ENCODE measurements around the gene GET4. TPM values are rescaled to one million over a fixed set of nuclear protein-coding genes. Genes with fewer than 3 reads are reported as not detected.
A peak's percentile ranks its signal among the peaks of the same experiment; 100 is the strongest.

GET4 gene
- polyA plus RNA-seq, 1 of the 3 experiments (the other 2 are of a cell fraction), result 63.1 TPM

- peaks cover 22% of the 10 kb centered on the region for H4K20me1 ChIP-seq (ENCODE audit: insufficient read depth)
- POLR2A ChIA-PET, result no interaction called here
These were observed 42.6 kb upstream of the GET4 start for GRCh38 chr7:833601-834258.

More at GRCh38 chr7:833601-834258, 42.6 kb upstream of the GET4 start:
- no peak overlapping the region for H3K4me3 ChIP-seq (ENCODE audit: low read depth in 2 of 2, low read length in 1 of 2)
- H3K9me3 ChIP-seq, result no peaks in the 10 kb centered on the region
- H3F3A ChIP-seq (replicated peaks; ENCODE audit: insufficient read depth), result peaks cover 37% of the 10 kb centered on the region
- H2AFZ ChIP-seq (ENCODE audit: low read depth), result no peak overlapping the region
- TF ChIP-seq RFX5 (IDR thresholded peaks at IDR 0.05; ENCODE audit: low read length) (no peak), JUND (IDR thresholded peaks at IDR 0.05) (no peak), TCF12 (IDR thresholded peaks at IDR 0.05) (no peak), PBX3 (IDR thresholded peaks at IDR 0.05) (no peak), CTCF (IDR thresholded peaks at IDR 0.05) (no peak), RAD21 (IDR thresholded peaks at IDR 0.05; ENCODE audit: low read length) (no peak), IRF3 (IDR thresholded peaks at IDR 0.05; ENCODE audit: low read depth, low read length) (no peak), USF1 (IDR thresholded peaks at IDR 0.05; ENCODE audit: borderline replicate concordance, low read depth) (no peak), GABPA (IDR thresholded peaks at IDR 0.05; ENCODE audit: low read depth) (no peak)
- H3K4me1 ChIP-seq (ENCODE audit: control insufficient read depth in 1 of 2, insufficient read depth in 2 of 2, low read depth in 1 of 2, low read length in 1 of 2), result peaks cover 20 to 26% of the 10 kb centered on the region in 2 experiments; a peak in 3 of 4 replicates
- H3K9ac ChIP-seq, result peak overlapping the region; percentile 78; the same call in 1 of the 2 replicates
- CTCF ChIA-PET, result interaction anchor here (1.1 to 4.0 kb wide), 5 partner anchors 11 to 60 kb away, joined by 3 to 17 read pairs (median 9); no protein-coding TSS in a partner anchor
- H3K79me2 ChIP-seq (ENCODE audit: insufficient read depth), result peaks cover 93% of the 10 kb centered on the region
- no peaks in the 10 kb centered on the region for H3K9me2 ChIP-seq
- H3K27ac ChIP-seq (ENCODE audit: low read depth in 2 of 2, low read length in 1 of 2), result peak overlapping the region in 1 of 2 experiments; percentile 98; a peak in 2 of 4 replicates
- H3K4me2 ChIP-seq, result no peak overlapping the region
- DNase-seq, result no peak
- H3K36me3 ChIP-seq (replicated peaks in 1 of 2; ENCODE audit: control insufficient read depth in 1 of 2, insufficient read depth in 2 of 2, low read length in 1 of 2), result peaks cover 7 to 21% of the 10 kb centered on the region in 2 experiments
- 89% methylated on average over 8 of the region's 8 CpGs for WGBS (ENCODE audit: low lambda C conversion rate)
- no peaks in the 10 kb centered on the region for H3K27me3 ChIP-seq (ENCODE audit: insufficient read depth)
